MCF 10A (cell line): ENCODE measurements around the gene INHBC. TPM values are rescaled to one million over a fixed set of nuclear protein-coding genes. Genes with fewer than 3 reads are reported as not detected.
A peak's percentile ranks its signal among the peaks of the same experiment; 100 is the strongest.

ENCODE experiments used
- BruUV-seq: library from RNA; stranded (reverse); fragments of 400-500 nt; replicated peaks from 2 replicates; lab custom pipeline; 2021; lab: Mats Ljungman, UMichigan
- CTCF ChIA-PET: fragments of 300-600 bp; sonication (Branson Sonifier 250); formaldehyde crosslinking; extraction: SDS; loops from one replicate; lab custom pipeline; 2021; ENCODE audit warnings: antibody characterized with exemption, inconsistent platforms; lab: Yijun Ruan, JAX
- POLR2A ChIA-PET: fragments of 300-600, 350-650 bp; sonication (Branson Sonifier 250); formaldehyde crosslinking; extraction: SDS; loops from one replicate; lab custom pipeline; 2020; ENCODE audit warnings: antibody characterized with exemption, inconsistent platforms; lab: Yijun Ruan, JAX
- DNase-seq: peaks from one replicate; pipeline ENCODE4 v3.0.0-alpha.2; 2018; ENCODE audit not compliant: unreplicated experiment
- H3K27ac Mint-ChIP-seq: one replicate; pipeline ENCODE4 v1.8.0; 2022; ENCODE audit warnings: mild to moderate bottlenecking, low read depth, mixed read lengths; ENCODE audit not compliant: unreplicated experiment
- H3K27me3 Mint-ChIP-seq: one replicate; pipeline ENCODE4 v1.8.0; 2022; ENCODE audit warnings: mixed read lengths; ENCODE audit not compliant: insufficient read depth, unreplicated experiment
- H3K36me3 Mint-ChIP-seq: one replicate; pipeline ENCODE4 v1.8.0; 2022; ENCODE audit warnings: mild to moderate bottlenecking, moderate library complexity, mixed read lengths; ENCODE audit not compliant: insufficient read depth, unreplicated experiment
- H3K4me1 Mint-ChIP-seq: one replicate; pipeline ENCODE4 v1.8.0; 2022; ENCODE audit warnings: mixed read lengths; ENCODE audit not compliant: insufficient read depth, unreplicated experiment
- H3K4me3 Mint-ChIP-seq: one replicate; pipeline ENCODE4 v1.8.0; 2022; ENCODE audit warnings: mild to moderate bottlenecking, moderate library complexity, mixed read lengths; ENCODE audit not compliant: unreplicated experiment
- H3K9me3 Mint-ChIP-seq: one replicate; pipeline ENCODE4 v1.8.0; 2022; ENCODE audit warnings: mixed read lengths; ENCODE audit not compliant: unreplicated experiment
- intact Hi-C: fragments of 100-400 bp; cut with micrococcal nuclease; formaldehyde crosslinking; loops from 2 replicates; pipeline ENCODE4 v1.14.1; 2022
- total RNA-seq: library from RNA; stranded (reverse); gene quantifications from 2 replicates; pipeline ENCODE4 v1.2.3, GENCODE V29; 2022
- TF ChIP-seq, protein P1 (sequence below): fragments of 200-600 bp; IDR thresholded peaks from one replicate; pipeline ENCODE4 v1.8.0; 2022; ENCODE audit warnings: antibody characterized with exemption, mild to moderate bottlenecking; ENCODE audit not compliant: unreplicated experiment

The INHBC gene
- total RNA-seq, 1 experiment from 2014 or later: not detected

DNA sequence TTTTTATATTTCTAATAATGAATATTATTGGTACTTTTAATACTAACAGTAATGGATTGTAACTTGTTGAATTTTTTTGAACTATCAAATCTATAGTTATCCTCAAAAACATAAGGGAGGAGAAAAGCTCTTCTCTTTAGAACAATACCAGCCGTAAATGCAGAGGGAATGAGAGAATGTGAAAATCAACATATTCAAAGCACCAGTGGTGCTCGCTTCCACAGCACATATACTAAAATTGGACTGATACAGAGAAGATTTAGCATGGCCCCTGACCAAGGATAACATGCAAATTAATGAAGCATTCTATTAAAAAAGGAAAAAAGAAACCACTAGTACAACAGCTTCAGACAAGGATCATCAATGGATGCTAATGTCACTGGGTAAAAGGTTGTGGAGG lies 19.5 kb upstream of the INHBC start:
- no TSS peak for BruUV-seq
- no peak overlapping the region for H3K27ac Mint-ChIP-seq
- ChIA-PET CTCF (interaction anchor here (1.4 to 2.5 kb wide), 2 partner anchors 10 to 38 kb away, joined by 5 to 11 read pairs; no protein-coding TSS in a partner anchor), POLR2A (interaction anchor here (0.6 to 1.1 kb wide), 2 partner anchors 10 to 16 kb away, joined by 3 to 5 read pairs; no protein-coding TSS in a partner anchor)
- no peak overlapping the region for H3K4me3 Mint-ChIP-seq
- intact Hi-C loops: no loop called here
- H3K27me3 Mint-ChIP-seq: no peaks in the 10 kb centered on the region
- no peaks in the 10 kb centered on the region for H3K9me3 Mint-ChIP-seq
- TF ChIP-seq, protein P1, sequence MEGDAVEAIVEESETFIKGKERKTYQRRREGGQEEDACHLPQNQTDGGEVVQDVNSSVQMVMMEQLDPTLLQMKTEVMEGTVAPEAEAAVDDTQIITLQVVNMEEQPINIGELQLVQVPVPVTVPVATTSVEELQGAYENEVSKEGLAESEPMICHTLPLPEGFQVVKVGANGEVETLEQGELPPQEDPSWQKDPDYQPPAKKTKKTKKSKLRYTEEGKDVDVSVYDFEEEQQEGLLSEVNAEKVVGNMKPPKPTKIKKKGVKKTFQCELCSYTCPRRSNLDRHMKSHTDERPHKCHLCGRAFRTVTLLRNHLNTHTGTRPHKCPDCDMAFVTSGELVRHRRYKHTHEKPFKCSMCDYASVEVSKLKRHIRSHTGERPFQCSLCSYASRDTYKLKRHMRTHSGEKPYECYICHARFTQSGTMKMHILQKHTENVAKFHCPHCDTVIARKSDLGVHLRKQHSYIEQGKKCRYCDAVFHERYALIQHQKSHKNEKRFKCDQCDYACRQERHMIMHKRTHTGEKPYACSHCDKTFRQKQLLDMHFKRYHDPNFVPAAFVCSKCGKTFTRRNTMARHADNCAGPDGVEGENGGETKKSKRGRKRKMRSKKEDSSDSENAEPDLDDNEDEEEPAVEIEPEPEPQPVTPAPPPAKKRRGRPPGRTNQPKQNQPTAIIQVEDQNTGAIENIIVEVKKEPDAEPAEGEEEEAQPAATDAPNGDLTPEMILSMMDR: no peak
- H3K36me3 Mint-ChIP-seq: peaks cover 12% of the 10 kb centered on the region
- no peak for DNase-seq
- peaks cover 24% of the 10 kb centered on the region for H3K4me1 Mint-ChIP-seq

DNA sequence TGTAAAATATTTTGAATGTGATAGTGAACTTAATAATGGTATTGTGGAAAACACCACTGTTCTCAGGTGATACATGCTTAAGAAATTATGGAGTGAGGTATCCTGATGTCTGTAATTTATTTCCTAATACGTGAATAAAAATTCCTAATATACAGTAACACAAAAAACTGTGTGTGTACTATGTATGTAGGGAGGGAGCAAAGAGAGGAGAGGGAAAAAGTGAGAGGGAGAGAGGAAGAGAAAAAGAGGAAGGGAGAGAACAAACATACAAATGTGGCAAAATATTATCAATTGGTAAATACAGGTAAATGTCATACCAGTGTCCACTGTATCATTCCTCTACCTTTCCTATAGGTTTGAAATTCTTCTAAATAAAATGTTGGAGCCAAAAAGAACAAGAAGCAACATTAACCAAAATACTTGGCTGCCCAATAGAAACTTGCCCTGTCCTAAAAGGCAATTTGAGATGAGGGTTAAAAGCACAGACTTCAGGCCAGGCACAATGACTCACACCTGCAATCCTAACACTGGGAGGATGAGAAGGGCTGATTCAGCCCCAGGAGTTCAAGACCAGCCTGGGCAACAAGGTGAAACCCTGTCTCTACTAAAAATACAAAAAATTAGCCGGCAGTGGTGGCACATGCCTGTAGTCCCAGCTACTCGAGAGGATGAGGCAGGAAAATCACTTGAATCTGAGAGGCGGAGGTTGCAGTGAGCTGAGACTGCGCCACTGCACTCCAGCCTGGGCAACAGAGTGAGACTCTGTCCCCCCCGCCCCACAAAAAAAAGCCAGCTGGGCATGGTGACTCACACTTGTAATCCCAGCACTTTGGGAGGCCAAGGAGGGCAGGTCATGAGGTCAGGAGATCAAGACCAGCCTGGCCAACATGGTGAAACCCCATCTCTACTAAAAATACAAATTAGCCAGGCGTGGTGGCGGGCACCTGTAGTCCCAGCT lies 18.3 kb upstream of the INHBC start:
- H3K27me3 Mint-ChIP-seq: no peaks in the 10 kb centered on the region
- intact Hi-C loops: no loop called here
- H3K4me1 Mint-ChIP-seq: peaks cover 27% of the 10 kb centered on the region
- peak; percentile 53 for DNase-seq
- no peaks in the 10 kb centered on the region for H3K9me3 Mint-ChIP-seq
- H3K27ac Mint-ChIP-seq: peak overlapping the region; percentile 16
- H3K4me3 Mint-ChIP-seq: no peak overlapping the region
- POLR2A ChIA-PET: no interaction called here
- CTCF ChIA-PET: interaction anchor here (0.8 kb wide), 1 partner anchor 37 kb away, joined by 3 read pairs; no protein-coding TSS in a partner anchor
- H3K36me3 Mint-ChIP-seq: peaks cover 12% of the 10 kb centered on the region
- BruUV-seq: no TSS peak
- TF ChIP-seq, protein P1: no peak

DNA sequence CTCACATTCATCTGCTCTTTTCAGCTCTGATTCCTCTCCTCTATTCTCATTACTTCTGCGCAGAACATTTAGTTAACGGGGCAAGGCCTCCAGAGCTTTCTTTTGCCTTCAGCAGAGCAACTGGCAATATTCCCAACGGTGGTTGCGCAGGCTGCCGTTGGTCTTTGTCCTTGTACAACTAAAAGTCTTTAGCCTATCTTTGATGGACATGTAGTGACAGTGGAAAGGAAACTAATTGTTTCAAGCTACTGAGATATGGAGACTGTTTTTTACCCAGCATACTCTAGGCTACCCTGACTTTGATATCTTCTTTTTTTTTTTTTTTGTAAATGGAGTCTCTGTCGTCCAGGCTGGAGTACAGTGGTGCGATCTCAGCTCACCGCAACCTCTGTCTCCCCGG lies 16.3 kb upstream of the INHBC start:
- Mint-ChIP-seq H3K36me3 (peaks cover 16% of the 10 kb centered on the region), H3K27me3 (no peaks in the 10 kb centered on the region), H3K9me3 (no peaks in the 10 kb centered on the region), H3K4me1 (peaks cover 27% of the 10 kb centered on the region), H3K27ac (no peak overlapping the region), H3K4me3 (no peak overlapping the region)
- no peak for DNase-seq
- intact Hi-C loops: no loop called here
- ChIA-PET CTCF (interaction anchor here (0.6 to 2.6 kb wide), 8 partner anchors 9 to 204 kb away, joined by 3 to 12 read pairs (median 4); no protein-coding TSS in a partner anchor), POLR2A (interaction anchor here (0.5 to 2.7 kb wide), 4 partner anchors 8 to 346 kb away, joined by 3 to 9 read pairs (median 4); no protein-coding TSS in a partner anchor)
- BruUV-seq: no TSS peak
- TF ChIP-seq, protein P1: no peak

DNA sequence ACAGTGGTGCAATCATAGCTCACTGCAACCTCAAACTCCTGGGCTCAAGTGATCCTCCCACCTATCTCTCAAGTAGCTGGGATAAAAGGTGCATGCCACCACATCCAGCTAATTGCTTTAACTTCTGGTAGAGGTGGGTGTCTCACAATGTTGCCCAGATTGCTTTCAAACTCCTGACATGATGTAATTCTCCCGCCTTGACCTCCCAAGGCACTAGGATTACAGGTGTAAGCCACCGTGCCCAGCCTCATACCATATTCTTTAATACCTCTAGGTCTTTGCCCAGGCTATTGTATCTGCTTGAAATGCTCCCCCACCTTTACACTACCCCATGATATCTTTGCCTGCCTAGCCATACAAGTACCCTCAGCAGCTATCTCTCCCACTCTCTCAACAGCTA lies 15.1 kb upstream of the INHBC start:
- CTCF ChIA-PET: interaction anchor here (0.7 to 2.6 kb wide), 5 partner anchors 10 to 338 kb away, joined by 3 to 12 read pairs (median 8); no protein-coding TSS in a partner anchor

More for the DNA sequence above, 15.1 kb upstream of the INHBC start:
- Mint-ChIP-seq H3K9me3 (no peaks in the 10 kb centered on the region), H3K4me1 (peaks cover 27% of the 10 kb centered on the region), H3K36me3 (peaks cover 24% of the 10 kb centered on the region), H3K4me3 (no peak overlapping the region), H3K27ac (no peak overlapping the region), H3K27me3 (no peaks in the 10 kb centered on the region)
- BruUV-seq: no TSS peak
- POLR2A ChIA-PET: interaction anchor here (0.6 to 2.7 kb wide), 3 partner anchors 9 to 28 kb away, joined by 3 to 9 read pairs (median 4); no protein-coding TSS in a partner anchor
- intact Hi-C loops: no loop called here
- TF ChIP-seq, protein P1: no peak
- no peak for DNase-seq
